ENCODE data around the gene FAT1. TPM values are rescaled to one million over a fixed set of nuclear protein-coding genes. Genes with fewer than 3 reads are reported as not detected.

The FAT1 gene
- total RNA-seq, 2 donors from 2014 or later, result not detected

DNA sequence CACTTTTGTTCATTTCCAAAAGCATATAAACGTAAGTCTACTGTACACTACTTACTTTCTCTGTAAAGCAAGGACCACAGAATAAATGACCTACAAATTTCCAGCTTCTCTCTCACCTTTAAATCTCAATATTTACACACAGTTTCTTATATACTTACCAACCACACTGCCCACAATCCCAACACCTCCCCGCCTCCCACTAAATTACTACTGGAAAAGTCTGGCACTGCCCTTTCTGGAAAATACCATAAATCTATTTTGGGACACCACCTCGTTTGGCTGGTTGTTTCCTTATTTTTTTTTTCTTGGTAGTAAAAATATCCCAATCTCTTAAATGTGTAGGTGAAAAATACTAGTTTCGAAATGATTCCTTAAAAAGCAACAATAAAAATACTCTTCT is 19.6 kb downstream of the FAT1 start:
- Mint-ChIP-seq H3K4me3 (no peak overlapping the region), H3K27ac (no peak overlapping the region), H3K9me3 (peaks cover 4% of the 10 kb centered on the region), H3K36me3 (no peaks in the 10 kb centered on the region), H3K4me1 (ENCODE audit: low read depth in 2 of 2) (no peaks in the 10 kb centered on the region), H3K27me3 (no peaks in the 10 kb centered on the region)
- DNase-seq (ENCODE audit: low spot score), result no peak
- ATAC-seq, result no peak

GRCh38 chr4:186703510-186703909 is 20.1 kb downstream of the FAT1 start:
- no peaks in the 10 kb centered on the region for H3K27me3 Mint-ChIP-seq
- no peaks in the 10 kb centered on the region for H3K36me3 Mint-ChIP-seq
- H3K4me1 Mint-ChIP-seq (ENCODE audit: low read depth in 2 of 2), result no peaks in the 10 kb centered on the region
- H3K9me3 Mint-ChIP-seq, result peaks cover 4% of the 10 kb centered on the region
- ATAC-seq (no peak), DNase-seq (ENCODE audit: low spot score) (no peak)
- H3K4me3 Mint-ChIP-seq, result no peak overlapping the region
- H3K27ac Mint-ChIP-seq, result no peak overlapping the region

DNA sequence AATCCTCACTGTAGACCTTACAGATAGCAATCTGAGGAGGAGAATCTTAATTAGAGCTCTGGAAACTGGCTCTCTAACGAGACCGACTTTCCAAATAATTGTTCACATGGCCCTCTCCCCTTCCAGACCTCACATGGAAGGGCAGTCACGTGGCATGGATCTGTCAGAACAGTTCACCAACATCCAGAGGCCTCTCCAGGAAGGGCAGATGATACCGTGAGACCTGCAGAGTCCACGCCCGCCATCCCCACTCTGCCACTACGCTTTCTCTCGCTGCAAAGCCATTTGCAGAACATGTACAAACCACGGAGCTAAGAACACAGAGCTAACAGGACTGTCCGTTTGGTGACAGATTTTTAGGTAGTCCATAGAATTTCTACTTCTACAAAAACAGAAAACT is 20.7 kb downstream of the FAT1 start:
- no peaks in the 10 kb centered on the region for H3K36me3 Mint-ChIP-seq

DNA sequence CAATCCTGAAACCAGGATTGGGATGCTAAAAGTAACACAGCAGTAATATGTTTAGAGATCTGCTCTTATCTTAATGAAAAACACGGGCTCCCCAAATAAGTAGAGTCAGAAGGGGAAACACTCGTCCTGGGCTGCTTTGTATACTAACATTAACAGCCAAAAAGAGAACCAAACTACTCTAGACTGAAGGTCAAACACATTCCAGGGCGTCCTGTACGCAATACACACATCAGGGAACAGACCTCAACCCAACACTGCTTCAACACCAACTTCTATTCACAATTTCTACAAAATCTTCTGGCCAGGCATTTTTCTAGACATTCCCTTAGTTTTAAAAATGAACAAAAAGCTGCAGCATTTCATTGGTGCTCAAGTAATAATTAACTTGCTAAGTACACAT is 21.4 kb downstream of the FAT1 start:
- Mint-ChIP-seq H3K36me3 (no peaks in the 10 kb centered on the region), H3K4me3 (no peak overlapping the region), H3K27ac (no peak overlapping the region), H3K9me3 (peaks cover 8% of the 10 kb centered on the region), H3K4me1 (ENCODE audit: low read depth in 2 of 2) (no peaks in the 10 kb centered on the region), H3K27me3 (no peaks in the 10 kb centered on the region)
- ATAC-seq (no peak), DNase-seq (ENCODE audit: low spot score) (no peak)

More for the DNA sequence above, 20.7 kb downstream of the FAT1 start:
- H3K4me3 Mint-ChIP-seq, result no peak overlapping the region
- H3K27me3 Mint-ChIP-seq, result no peaks in the 10 kb centered on the region
- no peaks in the 10 kb centered on the region for H3K4me1 Mint-ChIP-seq (ENCODE audit: low read depth in 2 of 2)
- H3K27ac Mint-ChIP-seq, result no peak overlapping the region
- ATAC-seq (no peak), DNase-seq (ENCODE audit: low spot score) (no peak)
- peaks cover 9% of the 10 kb centered on the region for H3K9me3 Mint-ChIP-seq

DNA sequence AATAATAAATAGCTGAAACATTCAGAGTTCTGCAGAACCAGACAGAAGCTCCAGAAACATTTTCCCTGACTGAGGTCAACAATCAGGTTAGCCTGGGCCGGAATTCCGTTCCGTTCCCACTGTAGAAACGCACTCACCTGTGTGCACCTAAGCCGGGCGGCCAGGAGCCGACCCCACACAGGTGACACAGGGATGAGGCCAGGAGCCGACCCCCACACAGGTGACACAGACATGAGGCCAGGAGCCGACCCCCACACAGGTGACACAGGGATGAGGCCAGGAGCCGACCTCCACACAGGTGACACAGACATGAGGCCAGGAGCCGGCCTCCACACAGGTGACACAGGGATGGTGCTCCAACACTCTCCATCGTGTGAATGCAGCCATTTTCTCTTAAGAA is 21.9 kb downstream of the FAT1 start:
- ATAC-seq (no peak), DNase-seq (ENCODE audit: low spot score) (no peak)
- H3K4me1 Mint-ChIP-seq (ENCODE audit: low read depth in 2 of 2), result no peaks in the 10 kb centered on the region
- H3K27me3 Mint-ChIP-seq, result no peaks in the 10 kb centered on the region
- no peaks in the 10 kb centered on the region for H3K36me3 Mint-ChIP-seq
- H3K27ac Mint-ChIP-seq, result no peak overlapping the region
- H3K4me3 Mint-ChIP-seq, result no peak overlapping the region
- peaks cover 5% of the 10 kb centered on the region for H3K9me3 Mint-ChIP-seq

- no peaks in the 10 kb centered on the region for H3K27me3 Mint-ChIP-seq
- no peak overlapping the region for H3K27ac Mint-ChIP-seq
- H3K4me3 Mint-ChIP-seq, result no peak overlapping the region
- H3K36me3 Mint-ChIP-seq, result no peaks in the 10 kb centered on the region
- no peaks in the 10 kb centered on the region for H3K4me1 Mint-ChIP-seq (ENCODE audit: low read depth in 2 of 2)
- peaks cover 7% of the 10 kb centered on the region for H3K9me3 Mint-ChIP-seq
- ATAC-seq, result no peak
- DNase-seq (ENCODE audit: low spot score), result no peak
Measured at GRCh38 chr4:186701273-186701672, 22.4 kb downstream of the FAT1 start.

- ATAC-seq (no peak), DNase-seq (ENCODE audit: low spot score) (no peak)
- Mint-ChIP-seq H3K27me3 (no peaks in the 10 kb centered on the region), H3K4me3 (no peak overlapping the region), H3K36me3 (no peaks in the 10 kb centered on the region), H3K4me1 (ENCODE audit: low read depth in 2 of 2) (no peaks in the 10 kb centered on the region), H3K27ac (no peak overlapping the region), H3K9me3 (peaks cover 11% of the 10 kb centered on the region)
Measured at GRCh38 chr4:186700746-186701145, 22.9 kb downstream of the FAT1 start.

DNA sequence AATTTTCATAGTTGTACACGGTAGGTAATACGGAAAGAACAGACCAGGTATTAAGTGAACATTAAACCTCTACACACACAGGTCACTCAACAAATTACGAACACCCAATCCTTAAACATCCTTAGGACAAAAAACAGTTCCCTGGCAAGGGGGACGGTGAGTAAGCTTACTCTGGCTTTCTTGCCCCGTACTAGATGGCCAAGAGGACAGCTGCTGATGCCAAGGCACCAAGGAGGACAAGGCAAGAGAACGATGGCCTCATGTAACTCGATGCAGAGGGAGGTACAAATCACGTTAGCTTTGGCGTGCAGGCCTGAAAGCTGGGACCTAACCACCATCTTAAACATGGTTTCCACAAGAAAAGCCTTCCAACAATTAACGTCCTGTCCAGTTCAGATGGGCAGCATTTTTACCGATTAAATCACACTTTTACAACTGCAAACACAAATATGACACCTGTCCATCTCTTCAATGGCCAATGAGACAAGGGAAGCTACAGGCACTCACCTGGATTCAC is 23.7 kb downstream of the FAT1 start:
- H3K27me3 Mint-ChIP-seq, result no peaks in the 10 kb centered on the region
- ATAC-seq (no peak), DNase-seq (ENCODE audit: low spot score) (no peak)
- no peaks in the 10 kb centered on the region for H3K36me3 Mint-ChIP-seq
- no peak overlapping the region for H3K27ac Mint-ChIP-seq
- H3K4me3 Mint-ChIP-seq, result no peak overlapping the region
- no peaks in the 10 kb centered on the region for H3K4me1 Mint-ChIP-seq (ENCODE audit: low read depth in 2 of 2)
- peaks cover 11% of the 10 kb centered on the region for H3K9me3 Mint-ChIP-seq

- Mint-ChIP-seq H3K27me3 (no peaks in the 10 kb centered on the region), H3K36me3 (no peaks in the 10 kb centered on the region), H3K27ac (no peak overlapping the region), H3K4me3 (no peak overlapping the region), H3K4me1 (ENCODE audit: low read depth in 2 of 2) (no peaks in the 10 kb centered on the region), H3K9me3 (peaks cover 11% of the 10 kb centered on the region)
- DNase-seq (ENCODE audit: low spot score) (no peak), ATAC-seq (no peak)
Measured at GRCh38 chr4:186699298-186699697, 24.4 kb downstream of the FAT1 start.

DNA sequence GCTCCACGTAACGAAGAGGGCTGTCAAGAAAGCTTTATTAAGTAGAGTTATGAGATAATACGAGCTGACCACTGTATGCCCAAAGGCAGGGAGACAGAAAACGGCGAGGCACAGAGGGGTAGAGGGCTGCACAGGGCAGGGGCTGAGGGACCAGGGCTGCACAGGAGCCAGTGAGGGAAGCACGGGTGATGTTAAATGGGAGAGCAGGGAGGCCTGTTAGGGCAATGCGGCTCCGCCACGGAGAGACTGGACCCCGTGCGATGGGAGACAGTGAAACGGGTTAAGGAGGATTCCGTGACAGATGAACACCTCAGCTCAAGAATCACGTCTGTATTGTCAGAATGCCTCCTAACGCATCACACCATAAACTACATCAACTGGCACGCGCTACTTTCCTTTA is 25.1 kb downstream of the FAT1 start:
- H3K27ac Mint-ChIP-seq, result no peak overlapping the region
- H3K4me1 Mint-ChIP-seq (ENCODE audit: low read depth in 2 of 2), result no peaks in the 10 kb centered on the region
- H3K36me3 Mint-ChIP-seq, result peaks cover 6% of the 10 kb centered on the region
- DNase-seq (ENCODE audit: low spot score), result no peak
- no peak overlapping the region for H3K4me3 Mint-ChIP-seq
- ATAC-seq, result no peak
- peaks cover 16% of the 10 kb centered on the region for H3K9me3 Mint-ChIP-seq
- no peaks in the 10 kb centered on the region for H3K27me3 Mint-ChIP-seq

- Mint-ChIP-seq H3K9me3 (peaks cover 16% of the 10 kb centered on the region), H3K27ac (no peak overlapping the region), H3K4me3 (no peak overlapping the region), H3K27me3 (no peaks in the 10 kb centered on the region), H3K36me3 (peaks cover 6% of the 10 kb centered on the region), H3K4me1 (ENCODE audit: low read depth in 2 of 2) (no peaks in the 10 kb centered on the region)
- DNase-seq (ENCODE audit: low spot score) (no peak), ATAC-seq (no peak)
Measured at GRCh38 chr4:186698028-186698427, 25.6 kb downstream of the FAT1 start.

- peaks cover 20% of the 10 kb centered on the region for H3K9me3 Mint-ChIP-seq
- no peak overlapping the region for H3K27ac Mint-ChIP-seq
- H3K4me3 Mint-ChIP-seq, result no peak overlapping the region
- H3K4me1 Mint-ChIP-seq (ENCODE audit: low read depth in 2 of 2), result no peaks in the 10 kb centered on the region
- ATAC-seq (no peak), DNase-seq (ENCODE audit: low spot score) (no peak)
- H3K36me3 Mint-ChIP-seq, result peaks cover 6% of the 10 kb centered on the region
- H3K27me3 Mint-ChIP-seq, result no peaks in the 10 kb centered on the region
Measured at GRCh38 chr4:186695392-186695791, 28.3 kb downstream of the FAT1 start.

DNA sequence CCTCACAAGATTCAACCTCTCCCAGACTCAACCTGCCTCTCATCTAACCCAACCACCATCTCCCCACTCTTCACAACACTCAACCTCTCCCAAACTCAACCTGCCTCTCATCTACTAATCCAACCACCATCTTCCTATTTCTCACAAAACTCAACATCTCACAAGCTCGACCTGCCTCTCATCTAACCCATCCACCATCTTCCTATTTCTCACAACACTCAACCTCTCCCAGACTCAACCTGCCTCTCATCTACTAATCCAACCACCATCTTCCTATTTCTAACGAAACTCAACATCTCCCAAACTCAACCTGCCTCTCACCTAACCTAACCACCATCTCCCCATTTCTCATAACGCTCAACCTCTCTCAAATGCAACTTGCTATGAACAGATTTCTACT is 29.8 kb downstream of the FAT1 start:
- ATAC-seq (no peak), DNase-seq (ENCODE audit: low spot score) (no peak)
- no peaks in the 10 kb centered on the region for H3K4me1 Mint-ChIP-seq (ENCODE audit: low read depth in 2 of 2)
- no peak overlapping the region for H3K4me3 Mint-ChIP-seq
- H3K27me3 Mint-ChIP-seq, result no peaks in the 10 kb centered on the region
- H3K27ac Mint-ChIP-seq, result no peak overlapping the region
- peaks cover 25% of the 10 kb centered on the region for H3K9me3 Mint-ChIP-seq
- peaks cover 6% of the 10 kb centered on the region for H3K36me3 Mint-ChIP-seq

- Mint-ChIP-seq H3K27me3 (no peaks in the 10 kb centered on the region), H3K4me3 (no peak overlapping the region), H3K9me3 (peaks cover 24% of the 10 kb centered on the region), H3K4me1 (ENCODE audit: low read depth in 2 of 2) (no peaks in the 10 kb centered on the region), H3K36me3 (peaks cover 6% of the 10 kb centered on the region), H3K27ac (no peak overlapping the region)
- ATAC-seq (no peak), DNase-seq (ENCODE audit: low spot score) (no peak)
Measured at GRCh38 chr4:186693159-186693815, 30.4 kb downstream of the FAT1 start.

GRCh38 chr4:186691396-186691795 is 32.3 kb downstream of the FAT1 start:
- Mint-ChIP-seq H3K4me1 (ENCODE audit: low read depth in 2 of 2) (no peaks in the 10 kb centered on the region), H3K9me3 (peaks cover 20% of the 10 kb centered on the region), H3K27ac (no peak overlapping the region), H3K36me3 (peaks cover 6% of the 10 kb centered on the region), H3K4me3 (no peak overlapping the region), H3K27me3 (no peaks in the 10 kb centered on the region)
- no peak for DNase-seq (ENCODE audit: low spot score)
- no peak for ATAC-seq
